ENCODE measurements around the gene SEMA3D.

Gene SEMA3D

GRCh38 chr7:85074016-85074415, 112.8 kb downstream of the SEMA3D start:
- no peak for DNase-seq

GRCh38 chr7:85070967-85071628, 115.8 kb downstream of the SEMA3D start:
- no peak for DNase-seq

- no peak for DNase-seq
Measured at GRCh38 chr7:85068799-85069198, 118.1 kb downstream of the SEMA3D start.

GRCh38 chr7:85067371-85067770, 119.5 kb downstream of the SEMA3D start:
- DNase-seq: no peak

GRCh38 chr7:85065888-85066485, 120.9 kb downstream of the SEMA3D start:
- DNase-seq: no peak

GRCh38 chr7:85065306-85065705, 121.5 kb downstream of the SEMA3D start:
- DNase-seq: no peak

- no peak for DNase-seq
Measured at GRCh38 chr7:85062651-85063050, 124.2 kb downstream of the SEMA3D start.

GRCh38 chr7:85061456-85061855, 125.4 kb downstream of the SEMA3D start:
- DNase-seq: no peak

- no peak for DNase-seq
Measured at GRCh38 chr7:85060696-85061095, 126.2 kb downstream of the SEMA3D start.

GRCh38 chr7:85055906-85056305, 130.9 kb downstream of the SEMA3D start:
- no peak for DNase-seq

GRCh38 chr7:85055196-85055595, 131.7 kb downstream of the SEMA3D start:
- no peak for DNase-seq

GRCh38 chr7:85054306-85054705, 132.6 kb downstream of the SEMA3D start:
- peak; percentile 62 for DNase-seq

- no peak for DNase-seq
Measured at GRCh38 chr7:85052894-85053293, 134.0 kb downstream of the SEMA3D start.

GRCh38 chr7:85052056-85052737, 134.7 kb downstream of the SEMA3D start:
- DNase-seq: no peak

- no peak for DNase-seq
Measured at GRCh38 chr7:85046534-85046933, 140.3 kb downstream of the SEMA3D start.

GRCh38 chr7:85041605-85042216, 145.1 kb downstream of the SEMA3D start:
- peak; percentile 80 for DNase-seq

GRCh38 chr7:85039196-85039923, 147.5 kb downstream of the SEMA3D start:
- no peak for DNase-seq

- no peak for DNase-seq
Measured at GRCh38 chr7:85038466-85038865, 148.4 kb downstream of the SEMA3D start.

- no peak for DNase-seq
Measured at GRCh38 chr7:85033263-85033662, 153.6 kb downstream of the SEMA3D start.

GRCh38 chr7:85031475-85031874, 155.4 kb downstream of the SEMA3D start:
- DNase-seq: no peak

- no peak for DNase-seq
Measured at GRCh38 chr7:85030893-85031292, 156.0 kb downstream of the SEMA3D start.

GRCh38 chr7:85025312-85025756, 161.5 kb downstream of the SEMA3D start:
- no peak for DNase-seq

- DNase-seq: no peak
Measured at GRCh38 chr7:85023916-85024315, 162.9 kb downstream of the SEMA3D start.
